ENCODE measurements around the gene SLC44A4. TPM values are rescaled to one million over a fixed set of nuclear protein-coding genes. Genes with fewer than 3 reads are reported as not detected.
"Not testable (repeated sequence)": the region's sequence is repeated elsewhere in the genome, so short reads cannot be mapped to it uniquely, and the experiment has no call there.

Gene SLC44A4
- total RNA-seq, 5 donors from 2014 or later (not counting 1 experiment from before 2014, with no cell fraction given): 0.13 to 0.96 (median 0.57) TPM; not detected in 2

GRCh38 chr6:31874836-31875572 lies 3.8 kb downstream of the SLC44A4 start:
- Histone ChIP-seq H3K36me3 (ENCODE audit: control insufficient read depth in 2 of 2, extremely low read depth in 1 of 2, insufficient read depth in 1 of 2, low read length in 1 of 2) (peaks cover 3 to 5% of the 10 kb centered on the region in 2 donors), H3K4me1 (ENCODE audit: control insufficient read depth in 1 of 2, extremely low read depth in 1 of 2, insufficient read depth in 2 of 2, low read length in 2 of 2) (peaks cover 0 to 5% of the 10 kb centered on the region in 2 experiments), H3K27me3 (replicated peaks in 1 of 2; ENCODE audit: control insufficient read depth in 2 of 2, extremely low read depth in 1 of 2, insufficient read depth in 2 of 2, low read length in 1 of 2) (peaks cover 0 to 5% of the 10 kb centered on the region in 2 experiments), H3K27ac (ENCODE audit: low read length) (no peak overlapping the region), H3K9me3 (no peaks in the 10 kb centered on the region), H3K4me3 (ENCODE audit: control insufficient read depth in 1 of 2, extremely low read depth in 1 of 2, low read length in 1 of 2) (no peak overlapping the region)
- Mint-ChIP-seq H3K9me3 (no peaks in the 10 kb centered on the region), H3K4me1 (peaks cover 0 to 5% (median 2%) of the 10 kb centered on the region in 3 donors), H3K27me3 (no peaks in the 10 kb centered on the region), H3K27ac (peak overlapping the region in 1 of 2 donors; percentile 25), H3K4me3 (no peak overlapping the region), H3K36me3 (peaks cover 7% of the 10 kb centered on the region)
- WGBS (ENCODE audit: insufficient coverage): 41% methylated on average over 2 of the region's 5 CpGs
- ChIA-PET POLR2A (interaction anchor here in 1 of 2 donors (0.6 kb wide), 1 partner anchor 26 kb away, joined by 8 read pairs; no protein-coding TSS in a partner anchor), CTCF (interaction anchor here (0.5 to 0.6 kb wide), 2 partner anchors 279 to 292 kb away, joined by 3 read pairs; partner anchors contain the start of gene LTB (in 1 of the 2))
- DNase-seq (no peak), ATAC-seq (replicated peaks in 1 of 4) (no peak)

GRCh38 chr6:31874084-31874670 lies 4.6 kb downstream of the SLC44A4 start:
- H3K9me3 ChIP-seq: no peaks in the 10 kb centered on the region
- no peak overlapping the region for H3K27ac ChIP-seq (ENCODE audit: low read length)
- ChIA-PET POLR2A (interaction anchor here in 1 of 2 donors (0.6 kb wide), 1 partner anchor 26 kb away, joined by 8 read pairs; no protein-coding TSS in a partner anchor), CTCF (interaction anchor here in 1 of 2 donors (0.6 kb wide), 1 partner anchor 292 kb away, joined by 3 read pairs; the partner anchor contains the start of gene LTB)
- DNase-seq (no peak), ATAC-seq (replicated peaks in 1 of 4) (no peak)
- no CpG with 5 or more reads among the region's 4 CpGs for WGBS (ENCODE audit: insufficient coverage)
- no peak overlapping the region for H3K4me3 ChIP-seq (ENCODE audit: control insufficient read depth in 1 of 2, extremely low read depth in 1 of 2, low read length in 1 of 2)
- peaks cover 0 to 5% of the 10 kb centered on the region in 2 experiments for H3K4me1 ChIP-seq (ENCODE audit: control insufficient read depth in 1 of 2, extremely low read depth in 1 of 2, insufficient read depth in 2 of 2, low read length in 2 of 2)
- Mint-ChIP-seq H3K27ac (peak overlapping the region in 1 of 2 donors; percentile 80), H3K9me3 (no peaks in the 10 kb centered on the region), H3K4me3 (no peak overlapping the region), H3K27me3 (no peaks in the 10 kb centered on the region), H3K36me3 (no peaks in the 10 kb centered on the region), H3K4me1 (peaks cover 0 to 5% (median 2%) of the 10 kb centered on the region in 3 donors)
- H3K36me3 ChIP-seq (ENCODE audit: control insufficient read depth in 2 of 2, extremely low read depth in 1 of 2, insufficient read depth in 1 of 2, low read length in 1 of 2): no peaks in the 10 kb centered on the region
- H3K27me3 ChIP-seq (replicated peaks in 1 of 2; ENCODE audit: control insufficient read depth in 2 of 2, extremely low read depth in 1 of 2, insufficient read depth in 2 of 2, low read length in 1 of 2): peaks cover 0 to 9% of the 10 kb centered on the region in 2 experiments

- Histone ChIP-seq H3K4me1 (ENCODE audit: control insufficient read depth in 1 of 2, extremely low read depth in 1 of 2, insufficient read depth in 2 of 2, low read length in 2 of 2) (peaks cover 0 to 5% of the 10 kb centered on the region in 2 experiments), H3K4me3 (ENCODE audit: control insufficient read depth in 1 of 2, extremely low read depth in 1 of 2, low read length in 1 of 2) (no peak overlapping the region), H3K36me3 (ENCODE audit: control insufficient read depth in 2 of 2, extremely low read depth in 1 of 2, insufficient read depth in 1 of 2, low read length in 1 of 2) (no peaks in the 10 kb centered on the region), H3K9me3 (no peaks in the 10 kb centered on the region), H3K27ac (ENCODE audit: low read length) (no peak overlapping the region), H3K27me3 (replicated peaks in 1 of 2; ENCODE audit: control insufficient read depth in 2 of 2, extremely low read depth in 1 of 2, insufficient read depth in 2 of 2, low read length in 1 of 2) (peaks cover 0 to 10% of the 10 kb centered on the region in 2 experiments)
- Mint-ChIP-seq H3K4me1 (peaks cover 0 to 5% (median 2%) of the 10 kb centered on the region in 3 donors), H3K27me3 (no peaks in the 10 kb centered on the region), H3K36me3 (no peaks in the 10 kb centered on the region), H3K4me3 (no peak overlapping the region), H3K27ac (no peak overlapping the region), H3K9me3 (no peaks in the 10 kb centered on the region)
- no peak for ATAC-seq (replicated peaks in 1 of 4)
- ChIA-PET CTCF (no interaction called here), POLR2A (no interaction called here)
- WGBS (ENCODE audit: insufficient coverage): 71% methylated on average over 7 of the region's 9 CpGs
- DNase-seq: no peak
Observed at GRCh38 chr6:31871046-31871659, 7.6 kb downstream of the SLC44A4 start.

- Mint-ChIP-seq H3K27me3 (no peaks in the 10 kb centered on the region), H3K9me3 (no peaks in the 10 kb centered on the region), H3K27ac (no peak overlapping the region), H3K36me3 (no peaks in the 10 kb centered on the region), H3K4me3 (no peak overlapping the region), H3K4me1 (peaks cover 0 to 5% (median 2%) of the 10 kb centered on the region in 3 donors)
- DNase-seq (no peak), ATAC-seq (replicated peaks in 1 of 4) (no peak)
- ChIA-PET CTCF (no interaction called here), POLR2A (no interaction called here)
- Histone ChIP-seq H3K4me1 (ENCODE audit: control insufficient read depth in 1 of 2, extremely low read depth in 1 of 2, insufficient read depth in 2 of 2, low read length in 2 of 2) (peaks cover 0 to 5% of the 10 kb centered on the region in 2 experiments), H3K27me3 (replicated peaks in 1 of 2; ENCODE audit: control insufficient read depth in 2 of 2, extremely low read depth in 1 of 2, insufficient read depth in 2 of 2, low read length in 1 of 2) (peaks cover 0 to 15% of the 10 kb centered on the region in 2 experiments), H3K9me3 (no peaks in the 10 kb centered on the region), H3K27ac (ENCODE audit: low read length) (no peak overlapping the region), H3K36me3 (ENCODE audit: control insufficient read depth in 2 of 2, extremely low read depth in 1 of 2, insufficient read depth in 1 of 2, low read length in 1 of 2) (no peaks in the 10 kb centered on the region), H3K4me3 (ENCODE audit: control insufficient read depth in 1 of 2, extremely low read depth in 1 of 2, low read length in 1 of 2) (no peak overlapping the region)
- WGBS (ENCODE audit: insufficient coverage): 89% methylated on average over 15 of the region's 16 CpGs
Observed at GRCh38 chr6:31870385-31870921, 8.3 kb downstream of the SLC44A4 start.

- H3K27ac Mint-ChIP-seq: no peak overlapping the region
- peaks cover 1 to 7% (median 4%) of the 10 kb centered on the region in 3 donors for H3K4me1 Mint-ChIP-seq
- peaks cover 0 to 18% of the 10 kb centered on the region in 2 experiments for H3K27me3 ChIP-seq (replicated peaks in 1 of 2; ENCODE audit: control insufficient read depth in 2 of 2, extremely low read depth in 1 of 2, insufficient read depth in 2 of 2, low read length in 1 of 2)
- H3K9me3 ChIP-seq: no peaks in the 10 kb centered on the region
- POLR2A ChIA-PET: no interaction called here
- no peaks in the 10 kb centered on the region for H3K27me3 Mint-ChIP-seq
- H3K4me1 ChIP-seq (ENCODE audit: control insufficient read depth in 1 of 2, extremely low read depth in 1 of 2, insufficient read depth in 2 of 2, low read length in 2 of 2): peaks cover 0 to 8% of the 10 kb centered on the region in 2 experiments
- 60% methylated on average over 2 of the region's 8 CpGs for WGBS (ENCODE audit: insufficient coverage)
- DNase-seq: no peak
- H3K27ac ChIP-seq (ENCODE audit: low read length): no peak overlapping the region
- no peaks in the 10 kb centered on the region for H3K9me3 Mint-ChIP-seq
- H3K36me3 Mint-ChIP-seq: no peaks in the 10 kb centered on the region
- CTCF ChIA-PET: interaction anchor here in 1 of 2 donors (0.7 kb wide), 1 partner anchor 31 kb away, joined by 5 read pairs; no protein-coding TSS in a partner anchor
- no peaks in the 10 kb centered on the region for H3K36me3 ChIP-seq (ENCODE audit: control insufficient read depth in 2 of 2, extremely low read depth in 1 of 2, insufficient read depth in 1 of 2, low read length in 1 of 2)
- ATAC-seq (replicated peaks in 1 of 4): no peak
- no peak overlapping the region for H3K4me3 ChIP-seq (ENCODE audit: control insufficient read depth in 1 of 2, extremely low read depth in 1 of 2, low read length in 1 of 2)
- no peak overlapping the region for H3K4me3 Mint-ChIP-seq
Observed at GRCh38 chr6:31869343-31869742, 9.5 kb downstream of the SLC44A4 start.

- H3K36me3 ChIP-seq (ENCODE audit: control insufficient read depth in 2 of 2, extremely low read depth in 1 of 2, insufficient read depth in 1 of 2, low read length in 1 of 2); H3K27ac Mint-ChIP-seq; H3K27me3 Mint-ChIP-seq; CTCF ChIA-PET; H3K36me3 Mint-ChIP-seq; DNase-seq; POLR2A ChIA-PET; H3K4me3 Mint-ChIP-seq; H3K4me3 ChIP-seq (ENCODE audit: control insufficient read depth in 1 of 2, extremely low read depth in 1 of 2, low read length in 1 of 2); ATAC-seq (replicated peaks in 1 of 4); H3K9me3 ChIP-seq; H3K9me3 Mint-ChIP-seq; H3K27ac ChIP-seq (ENCODE audit: low read length): not testable (repeated sequence)
- Histone ChIP-seq H3K27me3 (replicated peaks in 1 of 2; ENCODE audit: control insufficient read depth in 2 of 2, extremely low read depth in 1 of 2, insufficient read depth in 2 of 2, low read length in 1 of 2) (peaks cover 0 to 18% of the 10 kb centered on the region in 2 experiments), H3K4me1 (ENCODE audit: control insufficient read depth in 1 of 2, extremely low read depth in 1 of 2, insufficient read depth in 2 of 2, low read length in 2 of 2) (peaks cover 3 to 15% of the 10 kb centered on the region in 2 experiments)
- H3K4me1 Mint-ChIP-seq: peaks cover 9 to 11% (median 9%) of the 10 kb centered on the region in 3 donors
- WGBS (ENCODE audit: insufficient coverage): no CpG with 5 or more reads among the region's 1 CpG
Observed at GRCh38 chr6:31868658-31868971, 10.2 kb downstream of the SLC44A4 start.
